GM23338 (cell line): ENCODE measurements around the gene SPTB. TPM values are rescaled to one million over a fixed set of nuclear protein-coding genes. Genes with fewer than 3 reads are reported as not detected.

ENCODE experiments used
- ATAC-seq: fragments of 200-7000 bp; cut with Tn5 transposase; 3 replicates; pipeline ENCODE4 v1.9.1; 2020
- DNase-seq: peaks from one replicate; pipeline ENCODE4 v3.0.0-alpha.2; 2015; ENCODE audit warnings: low spot score
- H2AFZ ChIP-seq: fragments of 200-600 bp; sonication (generic); 2 replicates; pipeline ENCODE4 v1.8.0; 2016; ENCODE audit warnings: antibody characterized with exemption, mild to moderate bottlenecking, moderate library complexity
- H3F3A ChIP-seq: fragments of 200-600 bp; sonication (generic); replicated peaks from 2 replicates; pipeline ENCODE4 v1.8.0; 2017; ENCODE audit warnings: antibody characterized with exemption, mixed run types, low read depth
- H3K27ac ChIP-seq: fragments of 200-600 bp; sonication (generic); 2 replicates; pipeline ENCODE4 v1.6.1; 2016; ENCODE audit warnings: low read depth
- H3K27me3 ChIP-seq: fragments of 200-600 bp; sonication (generic); 2 replicates; pipeline ENCODE4 v1.8.0; 2016; ENCODE audit warnings: mild to moderate bottlenecking, mixed run types, moderate library complexity; ENCODE audit not compliant: insufficient read depth
- H3K36me3 ChIP-seq: fragments of 200-600 bp; sonication (generic); 2 replicates; pipeline ENCODE4 v1.8.0; 2016; ENCODE audit warnings: mild to moderate bottlenecking; ENCODE audit not compliant: insufficient read depth
- H3K4me1 ChIP-seq: fragments of 200-600 bp; sonication (generic); 2 replicates; pipeline ENCODE4 v1.8.0; 2016; ENCODE audit warnings: mild to moderate bottlenecking, moderate library complexity; ENCODE audit not compliant: insufficient read depth
- H3K4me2 ChIP-seq: fragments of 200-600 bp; sonication (generic); 2 replicates; pipeline ENCODE4 v1.7.1; 2017; ENCODE audit warnings: mixed run types
- H3K4me3 ChIP-seq: fragments of 200-600 bp; sonication (generic); 2 replicates; pipeline ENCODE4 v1.6.1; 2016; ENCODE audit warnings: mixed run types
- H3K79me2 ChIP-seq: fragments of 200-600 bp; sonication (generic); replicated peaks from 2 replicates; pipeline ENCODE4 v1.8.0; 2017; ENCODE audit warnings: mild to moderate bottlenecking; ENCODE audit not compliant: insufficient read depth
- H3K9me2 ChIP-seq: fragments of 200-600 bp; sonication (generic); 2 replicates; pipeline ENCODE4 v1.8.0; 2017; ENCODE audit not compliant: insufficient read depth
- H4K20me1 ChIP-seq: fragments of 200-600 bp; sonication (generic); replicated peaks from 2 replicates; pipeline ENCODE4 v1.8.0; 2017; ENCODE audit warnings: mild to moderate bottlenecking; ENCODE audit not compliant: insufficient read depth
- H3K27ac Mint-ChIP-seq: 2 replicates; pipeline ENCODE4 v1.8.0; 2020; ENCODE audit warnings: inconsistent platforms, mild to moderate bottlenecking, moderate library complexity, mixed read lengths
- H3K27me3 Mint-ChIP-seq: 3 replicates; pipeline ENCODE4 v1.8.0; 2022; ENCODE audit warnings: low read depth, mild to moderate bottlenecking, moderate library complexity, mixed read lengths, inconsistent platforms; ENCODE audit not compliant: insufficient read depth, poor library complexity
- H3K36me3 Mint-ChIP-seq: 3 replicates; pipeline ENCODE4 v1.8.0; 2021; ENCODE audit warnings: low read depth, mild to moderate bottlenecking, inconsistent platforms, moderate library complexity, mixed read lengths
- H3K4me1 Mint-ChIP-seq: 3 replicates; pipeline ENCODE4 v1.8.0; 2020; ENCODE audit warnings: mild to moderate bottlenecking, inconsistent platforms, mixed read lengths
- H3K4me3 Mint-ChIP-seq: 3 replicates; pipeline ENCODE4 v1.8.0; 2021; ENCODE audit warnings: moderate library complexity, mild to moderate bottlenecking, inconsistent platforms, mixed read lengths
- H3K9me3 Mint-ChIP-seq: 3 replicates; pipeline ENCODE4 v1.8.0; 2020; ENCODE audit warnings: moderate library complexity, mild to moderate bottlenecking, inconsistent platforms, mixed read lengths
- CREB1 ChIP-seq: fragments of 250-450 bp; sonication (Bioruptor Pico); IDR thresholded peaks from 2 replicates; pipeline ENCODE4 v1.5.0; 2020; ENCODE audit warnings: low read depth, mild to moderate bottlenecking, moderate library complexity
- EZH2 ChIP-seq: fragments of 200-600 bp; sonication (generic); IDR thresholded peaks from one replicate; pipeline ENCODE4 v1.8.0; 2017; ENCODE audit warnings: antibody characterized with exemption, mild to moderate bottlenecking, low read depth; ENCODE audit not compliant: unreplicated experiment
- EZH2phosphoT487 ChIP-seq: fragments of 200-600 bp; sonication (generic); IDR thresholded peaks from one replicate; pipeline ENCODE4 v1.8.1; 2018; ENCODE audit warnings: antibody characterized with exemption; ENCODE audit not compliant: unreplicated experiment
- NANOG ChIP-seq: IDR thresholded peaks from 2 replicates; pipeline ENCODE4 v1.6.1; 2016; ENCODE audit warnings: antibody characterized with exemption, borderline replicate concordance
- POLR2AphosphoS5 ChIP-seq: IDR thresholded peaks from 2 replicates; pipeline ENCODE4 v1.6.1; 2016; ENCODE audit warnings: antibody characterized with exemption, low read depth
- REST ChIP-seq: IDR thresholded peaks from one replicate; pipeline ENCODE4 v1.6.1; 2018; ENCODE audit warnings: antibody characterized with exemption; ENCODE audit not compliant: unreplicated experiment
- ZNF331 ChIP-seq: fragments of 250-450 bp; sonication (Bioruptor Pico); IDR thresholded peaks from 2 replicates; pipeline ENCODE4 v1.5.0; 2020; ENCODE audit warnings: low read depth, mild to moderate bottlenecking, moderate library complexity
- long read RNA-seq: library from polyadenylated mRNA; unstranded; transcript quantifications from one replicate; pipeline ENCODE4 v2.0.0, GENCODE V29; 2020; ENCODE audit not compliant: unreplicated experiment
- polyA plus RNA-seq: library from polyadenylated mRNA; unstranded; fragments of >200 nt; fragmentation: Nextera tagmentation; extraction: Ambion mirVana; gene quantifications from 2 replicates; pipeline ENCODE4 v1.2.1, GENCODE V29; 2016
- total RNA-seq: library from RNA; depleted of rRNA; stranded (reverse); fragments of >200 nt; shearing (Covaris generic); gene quantifications from 2 replicates; pipeline ENCODE4 v1.2.3, GENCODE V29; 2014; rRNA removed
- TF ChIP-seq, protein P1 (sequence below), 2 experiments: fragments of 200-600 bp in 1 of 2; sonication (generic) in 1 of 2; conservative IDR thresholded peaks; 2 replicates each; pipeline versions ENCODE4 v1.5.1 to v1.6.1; 2016 to 2017; ENCODE audit warnings: antibody characterized with exemption in 2 of 2, low read depth in 2 of 2, mild to moderate bottlenecking in 2 of 2, moderate library complexity in 1 of 2
- TF ChIP-seq, protein P2 (sequence below): fragments of 250-450 bp; sonication (Bioruptor Pico); IDR thresholded peaks from 2 replicates; pipeline ENCODE4 v1.5.0; 2020; ENCODE audit warnings: mild to moderate bottlenecking, moderate library complexity

The SPTB gene
- total RNA-seq = 1.9 and 2.4 TPM in 2 replicates
- polyA plus RNA-seq = 0.80 and 1.1 TPM in 2 replicates
- long read RNA-seq, partial matches to known transcripts = 0 of 5 reads
- long read RNA-seq, other reads (novel, unspliced or antisense) = 5 of 5 reads

DNA sequence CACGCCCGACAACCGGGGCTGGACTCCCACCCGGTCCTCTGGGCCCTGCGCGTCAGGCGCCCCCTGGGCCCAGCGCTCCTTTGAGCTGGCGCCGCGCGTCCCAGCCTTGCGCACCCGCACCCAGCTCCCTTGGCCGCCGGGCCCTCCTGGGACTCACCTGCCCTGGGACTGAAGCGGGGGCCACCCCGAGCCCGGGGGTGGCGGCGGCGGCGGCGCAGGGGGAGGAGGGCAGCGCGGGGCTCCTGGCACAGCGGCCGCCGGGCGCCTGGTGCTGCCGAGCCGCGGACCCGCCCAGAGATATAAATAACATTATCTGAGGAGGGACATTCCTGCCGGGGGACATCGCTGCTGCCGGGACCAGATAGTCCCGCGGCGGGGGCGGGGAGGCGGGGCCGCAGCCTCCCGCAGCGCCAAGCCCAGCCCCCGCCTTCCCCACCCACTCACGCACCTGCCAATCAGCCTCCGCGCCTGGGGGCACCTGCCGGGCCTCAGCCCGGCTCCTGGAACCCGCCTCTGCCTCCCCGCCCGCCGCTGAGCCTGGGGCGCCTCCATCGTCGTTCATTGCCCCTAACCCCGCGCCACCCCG lies at the start of gene SPTB:
TSS of gene SPTB (minus strand) at position 273 of the 586 bp plus-strand sequence. CDS start 56,813 bp downstream, outside the sequence.
- H3K27me3 ChIP-seq = peaks cover 68% of the 10 kb centered on the region
- peak; percentile 20 for TF ChIP-seq EZH2
- no peak for TF ChIP-seq EZH2phosphoT487
- TF ChIP-seq, protein P1, sequence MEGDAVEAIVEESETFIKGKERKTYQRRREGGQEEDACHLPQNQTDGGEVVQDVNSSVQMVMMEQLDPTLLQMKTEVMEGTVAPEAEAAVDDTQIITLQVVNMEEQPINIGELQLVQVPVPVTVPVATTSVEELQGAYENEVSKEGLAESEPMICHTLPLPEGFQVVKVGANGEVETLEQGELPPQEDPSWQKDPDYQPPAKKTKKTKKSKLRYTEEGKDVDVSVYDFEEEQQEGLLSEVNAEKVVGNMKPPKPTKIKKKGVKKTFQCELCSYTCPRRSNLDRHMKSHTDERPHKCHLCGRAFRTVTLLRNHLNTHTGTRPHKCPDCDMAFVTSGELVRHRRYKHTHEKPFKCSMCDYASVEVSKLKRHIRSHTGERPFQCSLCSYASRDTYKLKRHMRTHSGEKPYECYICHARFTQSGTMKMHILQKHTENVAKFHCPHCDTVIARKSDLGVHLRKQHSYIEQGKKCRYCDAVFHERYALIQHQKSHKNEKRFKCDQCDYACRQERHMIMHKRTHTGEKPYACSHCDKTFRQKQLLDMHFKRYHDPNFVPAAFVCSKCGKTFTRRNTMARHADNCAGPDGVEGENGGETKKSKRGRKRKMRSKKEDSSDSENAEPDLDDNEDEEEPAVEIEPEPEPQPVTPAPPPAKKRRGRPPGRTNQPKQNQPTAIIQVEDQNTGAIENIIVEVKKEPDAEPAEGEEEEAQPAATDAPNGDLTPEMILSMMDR (conservative IDR thresholded peaks at IDR 0.05; ENCODE audit: low read depth in 2 of 2) = 0 out of 4 replicates have a peak, but pooled peaks of 1 of the 2 experiments have one; percentile 4
- 0 out of 2 replicates have a peak, but pooled peaks have one; percentile 1 for TF ChIP-seq POLR2AphosphoS5
- H3K9me2 ChIP-seq = no peaks in the 10 kb centered on the region
- no peak within 1 kb of the TSS for H3K27ac ChIP-seq
- ATAC-seq (peak; percentile 66), DNase-seq (peak; percentile 76)
- peak within 1 kb of the TSS; percentile 96 for H3K4me3 ChIP-seq
- H3K36me3 Mint-ChIP-seq = no peaks in the 10 kb centered on the region
- H3K9me3 Mint-ChIP-seq = no peaks in the 10 kb centered on the region
- H3K4me2 ChIP-seq = peak within 1 kb of the TSS; percentile 89
- H3K4me1 Mint-ChIP-seq = peaks cover 16% of the 10 kb centered on the region; the same call in 2 of the 3 replicates
- H4K20me1 ChIP-seq = no peaks in the 10 kb centered on the region
- H3F3A ChIP-seq = 0 out of 2 replicates have a peak, but pooled peaks cover 3% of the 10 kb centered on the region
- peak within 1 kb of the TSS; percentile 71; the same call in 1 of the 2 replicates for H3K27ac Mint-ChIP-seq
- H3K27me3 Mint-ChIP-seq = peaks cover 36% of the 10 kb centered on the region
- no peaks in the 10 kb centered on the region for H3K36me3 ChIP-seq
- peak within 1 kb of the TSS; percentile 87 for H3K4me3 Mint-ChIP-seq
- peaks cover 8% of the 10 kb centered on the region; the same call in 1 of the 2 replicates for H3K4me1 ChIP-seq
- H2AFZ ChIP-seq = peak within 1 kb of the TSS; percentile 100
- no peaks in the 10 kb centered on the region for H3K79me2 ChIP-seq

DNA sequence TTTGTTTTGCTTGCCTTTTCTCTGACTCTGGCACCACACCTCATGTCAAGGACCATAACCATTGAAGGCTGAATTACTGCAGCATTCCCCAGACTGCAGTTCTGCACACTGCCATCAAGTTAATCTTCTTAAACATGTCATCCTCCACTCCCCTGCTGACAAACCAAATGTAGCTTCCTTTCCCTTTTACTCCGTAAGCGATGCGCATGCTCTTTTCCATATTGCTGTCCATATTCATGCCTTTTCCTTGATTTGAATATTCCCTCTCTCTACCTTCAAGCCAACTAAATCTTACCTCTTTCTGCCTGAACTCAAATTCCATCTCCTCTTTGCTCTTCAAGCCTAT lies 49.3 kb upstream of the SPTB start:
- peaks cover 35% of the 10 kb centered on the region for H3K36me3 ChIP-seq
- H3K4me2 ChIP-seq = no peak overlapping the region
- Mint-ChIP-seq H3K27ac (no peak overlapping the region), H3K27me3 (no peaks in the 10 kb centered on the region), H3K4me3 (no peak overlapping the region), H3K9me3 (no peaks in the 10 kb centered on the region), H3K36me3 (peaks cover 20% of the 10 kb centered on the region), H3K4me1 (no peaks in the 10 kb centered on the region)
- no peaks in the 10 kb centered on the region for H3K9me2 ChIP-seq
- no peak overlapping the region for H2AFZ ChIP-seq
- no peaks in the 10 kb centered on the region for H3K79me2 ChIP-seq
- H3K4me3 ChIP-seq = no peak overlapping the region
- H3K27me3 ChIP-seq = no peaks in the 10 kb centered on the region
- ATAC-seq = no peak
- no peaks in the 10 kb centered on the region for H3K4me1 ChIP-seq
- peaks cover 3% of the 10 kb centered on the region; the same call in 1 of the 2 replicates for H3F3A ChIP-seq
- H3K27ac ChIP-seq = peak overlapping the region; percentile 60
- H4K20me1 ChIP-seq = no peaks in the 10 kb centered on the region
- DNase-seq = no peak
- TF ChIP-seq NANOG (no peak), CREB1 (CRISPR knock-in tag) (no peak), ZNF331 (CRISPR knock-in tag) (no peak), REST (no peak)
- TF ChIP-seq, protein P2, sequence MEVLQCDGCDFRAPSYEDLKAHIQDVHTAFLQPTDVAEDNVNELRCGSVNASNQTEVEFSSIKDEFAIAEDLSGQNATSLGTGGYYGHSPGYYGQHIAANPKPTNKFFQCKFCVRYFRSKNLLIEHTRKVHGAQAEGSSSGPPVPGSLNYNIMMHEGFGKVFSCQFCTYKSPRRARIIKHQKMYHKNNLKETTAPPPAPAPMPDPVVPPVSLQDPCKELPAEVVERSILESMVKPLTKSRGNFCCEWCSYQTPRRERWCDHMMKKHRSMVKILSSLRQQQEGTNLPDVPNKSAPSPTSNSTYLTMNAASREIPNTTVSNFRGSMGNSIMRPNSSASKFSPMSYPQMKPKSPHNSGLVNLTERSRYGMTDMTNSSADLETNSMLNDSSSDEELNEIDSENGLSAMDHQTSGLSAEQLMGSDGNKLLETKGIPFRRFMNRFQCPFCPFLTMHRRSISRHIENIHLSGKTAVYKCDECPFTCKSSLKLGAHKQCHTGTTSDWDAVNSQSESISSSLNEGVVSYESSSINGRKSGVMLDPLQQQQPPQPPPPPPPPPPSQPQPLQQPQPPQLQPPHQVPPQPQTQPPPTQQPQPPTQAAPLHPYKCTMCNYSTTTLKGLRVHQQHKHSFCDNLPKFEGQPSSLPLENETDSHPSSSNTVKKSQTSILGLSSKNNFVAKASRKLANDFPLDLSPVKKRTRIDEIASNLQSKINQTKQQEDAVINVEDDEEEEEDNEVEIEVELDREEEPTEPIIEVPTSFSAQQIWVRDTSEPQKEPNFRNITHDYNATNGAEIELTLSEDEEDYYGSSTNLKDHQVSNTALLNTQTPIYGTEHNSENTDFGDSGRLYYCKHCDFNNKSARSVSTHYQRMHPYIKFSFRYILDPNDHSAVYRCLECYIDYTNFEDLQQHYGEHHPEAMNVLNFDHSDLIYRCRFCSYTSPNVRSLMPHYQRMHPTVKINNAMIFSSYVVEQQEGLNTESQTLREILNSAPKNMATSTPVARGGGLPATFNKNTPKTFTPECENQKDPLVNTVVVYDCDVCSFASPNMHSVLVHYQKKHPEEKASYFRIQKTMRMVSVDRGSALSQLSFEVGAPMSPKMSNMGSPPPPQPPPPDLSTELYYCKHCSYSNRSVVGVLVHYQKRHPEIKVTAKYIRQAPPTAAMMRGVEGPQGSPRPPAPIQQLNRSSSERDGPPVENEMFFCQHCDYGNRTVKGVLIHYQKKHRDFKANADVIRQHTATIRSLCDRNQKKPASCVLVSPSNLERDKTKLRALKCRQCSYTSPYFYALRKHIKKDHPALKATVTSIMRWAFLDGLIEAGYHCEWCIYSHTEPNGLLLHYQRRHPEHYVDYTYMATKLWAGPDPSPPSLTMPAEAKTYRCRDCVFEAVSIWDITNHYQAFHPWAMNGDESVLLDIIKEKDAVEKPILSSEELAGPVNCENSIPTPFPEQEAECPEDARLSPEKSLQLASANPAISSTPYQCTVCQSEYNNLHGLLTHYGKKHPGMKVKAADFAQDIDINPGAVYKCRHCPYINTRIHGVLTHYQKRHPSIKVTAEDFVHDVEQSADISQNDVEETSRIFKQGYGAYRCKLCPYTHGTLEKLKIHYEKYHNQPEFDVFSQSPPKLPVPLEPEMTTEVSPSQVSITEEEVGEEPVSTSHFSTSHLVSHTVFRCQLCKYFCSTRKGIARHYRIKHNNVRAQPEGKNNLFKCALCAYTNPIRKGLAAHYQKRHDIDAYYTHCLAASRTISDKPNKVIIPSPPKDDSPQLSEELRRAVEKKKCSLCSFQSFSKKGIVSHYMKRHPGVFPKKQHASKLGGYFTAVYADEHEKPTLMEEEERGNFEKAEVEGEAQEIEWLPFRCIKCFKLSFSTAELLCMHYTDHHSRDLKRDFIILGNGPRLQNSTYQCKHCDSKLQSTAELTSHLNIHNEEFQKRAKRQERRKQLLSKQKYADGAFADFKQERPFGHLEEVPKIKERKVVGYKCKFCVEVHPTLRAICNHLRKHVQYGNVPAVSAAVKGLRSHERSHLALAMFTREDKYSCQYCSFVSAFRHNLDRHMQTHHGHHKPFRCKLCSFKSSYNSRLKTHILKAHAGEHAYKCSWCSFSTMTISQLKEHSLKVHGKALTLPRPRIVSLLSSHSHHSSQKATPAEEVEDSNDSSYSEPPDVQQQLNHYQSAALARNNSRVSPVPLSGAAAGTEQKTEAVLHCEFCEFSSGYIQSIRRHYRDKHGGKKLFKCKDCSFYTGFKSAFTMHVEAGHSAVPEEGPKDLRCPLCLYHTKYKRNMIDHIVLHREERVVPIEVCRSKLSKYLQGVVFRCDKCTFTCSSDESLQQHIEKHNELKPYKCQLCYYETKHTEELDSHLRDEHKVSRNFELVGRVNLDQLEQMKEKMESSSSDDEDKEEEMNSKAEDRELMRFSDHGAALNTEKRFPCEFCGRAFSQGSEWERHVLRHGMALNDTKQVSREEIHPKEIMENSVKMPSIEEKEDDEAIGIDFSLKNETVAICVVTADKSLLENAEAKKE = no peak
